Body of pancreas (tissue), 4 donors: ENCODE data around the gene MAGIX.

ENCODE experiments used
- CTCF ChIP-seq, 7 experiments: fragments of 450-650 bp in 4 of 7; fragments of 200-600 bp in 3 of 7; sonication (generic) in 3 of 7; IDR thresholded peaks; one replicate each; pipeline ENCODE4 v1.5.1; 2016 to 2019; ENCODE audit warnings: antibody characterized with exemption in 7 of 7
- POLR2A ChIP-seq, 3 donors: fragments of 450-650 bp; IDR thresholded peaks; one replicate each; pipeline ENCODE4 v1.6.1; 2016; ENCODE audit warnings: antibody characterized with exemption in 3 of 3, mild to moderate bottlenecking in 2 of 3

- TF ChIP-seq POLR2A (IDR thresholded peaks at IDR 0.05) = no peak
- no peak for TF ChIP-seq CTCF (IDR thresholded peaks at IDR 0.05)
Measured at GRCh38 chrX:49199315-49199595, 36.7 kb downstream of the MAGIX start.
